ENCODE measurements around the gene GUCA2B. TPM values are rescaled to one million over a fixed set of nuclear protein-coding genes. Genes with fewer than 3 reads are reported as not detected.
A peak's percentile ranks its signal among the peaks of the same experiment; 100 is the strongest.

GUCA2B gene
- total RNA-seq, 2 donors from 2014 or later: not detected

DNA sequence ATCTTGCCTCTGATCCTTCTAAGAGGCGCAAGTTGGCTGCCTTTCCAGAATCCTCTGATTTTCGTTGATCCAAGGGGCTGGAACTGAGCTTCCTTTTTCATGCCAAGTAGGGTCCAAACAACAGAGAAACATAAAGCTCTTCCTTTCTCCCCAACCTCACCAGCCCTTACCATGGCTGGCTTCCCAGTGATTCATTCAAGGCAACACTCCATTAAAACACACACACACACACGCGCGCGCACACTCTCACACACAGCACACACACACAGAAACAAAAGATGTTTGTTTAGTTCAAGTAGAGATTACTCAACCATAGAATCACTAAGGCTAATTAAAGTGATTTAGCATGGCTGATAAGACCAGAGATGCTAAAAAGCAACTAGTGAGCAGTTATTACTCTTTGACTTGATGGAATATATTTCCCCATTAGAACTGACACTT lies 24.4 kb downstream of the GUCA2B start:
- DNase-seq: peak; percentile 44
- intact Hi-C loops (cut with DNase I): loop anchor here in 1 of 2 donors (5.0 kb wide), 1 partner anchor 155 kb away; no protein-coding TSS in a partner anchor
- peak in 1 of 2 donors; percentile 38 for ATAC-seq

DNA sequence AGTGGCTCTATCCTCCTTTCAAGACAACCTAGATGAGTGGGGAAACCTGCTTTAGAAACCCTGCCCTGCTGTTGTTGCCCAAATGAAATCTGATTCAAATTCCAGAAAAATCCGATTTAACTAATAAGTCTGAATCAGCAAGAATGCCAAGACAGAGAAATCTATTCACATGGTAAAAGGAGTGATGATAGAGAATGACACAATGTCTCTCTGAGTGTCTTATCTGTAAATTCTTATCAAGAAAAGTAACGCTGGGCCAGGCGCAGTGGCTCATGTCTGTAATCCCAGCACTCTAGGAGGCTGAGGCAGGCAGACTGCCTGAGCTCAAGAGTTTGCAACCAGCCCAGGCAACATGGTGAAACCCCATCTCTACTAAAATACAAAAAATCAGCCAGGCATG lies 25.0 kb downstream of the GUCA2B start:
- DNase-seq (no peak), ATAC-seq (peak in 1 of 2 donors; percentile 62)
- intact Hi-C loops (cut with DNase I): loop anchor here in 1 of 2 donors (5.0 kb wide), 1 partner anchor 154 kb away; no protein-coding TSS in a partner anchor

DNA sequence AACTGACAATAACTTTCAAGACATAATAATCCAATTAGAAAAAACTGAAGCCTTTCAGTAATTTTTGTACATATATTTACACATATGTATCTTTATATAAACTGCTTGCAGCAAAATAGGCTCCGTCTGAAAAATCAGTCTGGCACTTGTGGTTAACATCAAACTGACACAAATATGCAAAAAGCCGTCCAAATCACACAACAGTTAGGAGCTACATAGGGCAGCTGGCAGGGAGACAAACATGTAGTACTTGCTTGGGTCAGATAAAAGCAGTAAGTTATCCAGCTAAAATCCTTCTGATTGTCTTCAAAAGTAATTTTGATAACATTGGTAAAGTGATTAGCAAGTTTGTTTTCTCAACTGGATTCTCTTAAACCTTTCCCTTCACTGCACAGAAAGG lies 26.1 kb downstream of the GUCA2B start:
- intact Hi-C loops (cut with DNase I): loop anchor here in 1 of 2 donors (5.0 kb wide), 1 partner anchor 153 kb away; no protein-coding TSS in a partner anchor
- ATAC-seq: peak in 1 of 2 donors; percentile 35
- no peak for DNase-seq

DNA sequence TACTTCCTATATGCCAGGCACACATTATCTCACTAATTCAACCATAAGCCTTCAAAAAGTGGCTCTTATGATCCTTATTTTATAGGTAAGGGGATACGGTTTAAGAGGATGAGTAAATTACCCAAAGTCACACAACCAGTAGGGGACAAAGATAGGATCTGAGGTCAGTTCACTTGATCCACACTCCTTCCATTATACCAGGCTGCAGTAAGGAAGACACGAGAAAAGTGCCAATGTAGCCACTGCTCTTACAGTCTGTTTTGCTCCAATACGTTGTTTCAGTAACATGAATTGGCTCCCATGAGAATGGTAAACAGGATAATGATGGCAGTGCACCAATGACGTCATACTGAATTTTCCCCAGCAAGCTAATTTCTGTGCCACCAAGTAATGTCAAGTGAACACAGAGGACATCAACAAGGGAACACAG lies 26.7 kb downstream of the GUCA2B start:
- intact Hi-C loops (cut with DNase I): loop anchor here in 1 of 2 donors (5.0 kb wide), 1 partner anchor 152 kb away; no protein-coding TSS in a partner anchor
- ATAC-seq (no peak), DNase-seq (no peak)

DNA sequence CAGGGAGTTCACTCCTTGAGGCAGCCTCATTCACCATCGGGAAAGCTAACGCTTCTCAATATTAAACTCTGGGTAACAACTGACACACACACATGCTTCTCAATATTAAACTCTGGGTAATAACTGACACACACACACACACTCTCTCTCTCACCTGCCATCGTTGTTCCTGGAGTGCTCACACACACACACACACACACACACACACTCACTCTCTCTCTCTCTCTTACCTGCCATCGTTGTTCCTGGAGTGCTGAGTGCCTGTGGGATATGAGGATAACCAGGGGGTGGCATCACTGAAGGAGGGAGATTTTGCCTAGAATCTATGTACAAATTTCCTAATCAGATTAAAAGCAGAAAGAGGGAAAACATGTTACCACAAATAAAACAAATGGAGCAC lies 28.5 kb downstream of the GUCA2B start:
- DNase-seq (no peak), ATAC-seq (no peak)
- intact Hi-C loops (cut with DNase I): no loop called here

DNA sequence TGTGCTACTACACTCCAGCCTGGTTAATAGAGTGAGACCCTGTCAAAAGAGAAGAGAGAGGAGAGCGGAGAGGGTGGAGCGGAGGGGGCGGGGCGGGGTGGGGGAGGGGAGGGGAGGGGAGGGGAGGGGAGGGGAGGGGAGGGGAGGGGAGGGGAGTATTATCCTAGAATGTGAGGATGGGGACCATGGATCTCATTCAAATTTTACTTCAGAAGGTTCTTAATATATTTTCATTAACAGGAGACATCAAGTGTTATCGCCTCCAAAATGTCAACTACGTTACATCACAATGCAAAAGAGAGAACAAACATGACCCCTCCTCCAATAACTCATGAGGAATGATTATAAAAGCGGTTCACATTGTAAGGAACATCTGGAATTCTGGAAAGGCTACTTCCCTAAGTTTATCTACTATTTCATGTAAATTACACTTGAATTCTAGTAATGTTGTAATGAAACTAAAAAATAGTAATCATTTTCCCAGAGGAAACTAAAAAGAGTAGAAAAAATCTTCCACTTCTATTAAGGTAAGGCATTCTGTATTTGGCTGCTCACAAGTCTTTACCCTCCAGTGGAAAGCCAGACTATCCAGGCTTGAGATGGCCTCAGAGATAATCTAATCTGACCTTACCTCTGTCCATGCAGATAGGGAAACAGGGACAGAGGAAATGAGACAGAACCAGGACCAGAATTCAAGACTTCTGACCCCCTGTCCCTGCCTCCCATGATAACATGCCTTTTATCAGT lies 30.2 kb downstream of the GUCA2B start:
- ATAC-seq (no peak), DNase-seq (no peak)
- intact Hi-C loops (cut with DNase I): no loop called here

DNA sequence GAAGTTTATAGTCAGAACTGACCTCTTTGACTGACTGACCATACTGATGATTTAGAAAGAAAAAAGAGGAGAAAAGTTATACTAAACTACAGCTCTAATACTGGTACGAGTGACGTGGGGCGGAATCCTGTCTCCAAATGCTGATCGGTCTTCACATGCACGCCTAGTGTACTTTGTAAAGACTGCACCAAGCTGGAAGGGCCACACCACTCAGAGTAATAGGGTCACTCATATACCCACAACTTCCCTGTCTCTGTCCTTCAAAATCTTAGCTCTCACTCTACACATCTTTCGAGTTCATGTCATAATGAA lies 30.7 kb downstream of the GUCA2B start:
- intact Hi-C loops (cut with DNase I): no loop called here
- DNase-seq (no peak), ATAC-seq (no peak)

DNA sequence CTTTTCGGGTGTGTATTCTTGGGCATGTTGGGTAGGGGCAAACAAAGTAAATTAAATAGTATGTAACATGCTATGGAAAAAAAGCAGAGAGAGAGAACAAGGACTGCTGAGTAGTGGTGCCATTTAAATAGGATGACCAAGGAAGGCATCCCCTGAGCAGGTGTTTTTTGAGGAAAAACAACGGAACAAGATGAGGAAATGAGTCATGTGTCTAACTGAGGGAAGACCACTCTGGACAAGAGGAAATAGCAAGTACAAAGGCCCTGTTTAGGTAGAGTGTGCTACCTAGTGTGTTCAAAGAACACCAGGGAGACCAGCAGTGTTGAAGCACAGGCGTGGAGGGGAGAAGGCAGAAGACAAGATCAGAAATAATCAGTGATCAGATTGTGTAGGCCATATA lies 31.4 kb downstream of the GUCA2B start:
- intact Hi-C loops (cut with DNase I): no loop called here
- no peak for DNase-seq

DNA sequence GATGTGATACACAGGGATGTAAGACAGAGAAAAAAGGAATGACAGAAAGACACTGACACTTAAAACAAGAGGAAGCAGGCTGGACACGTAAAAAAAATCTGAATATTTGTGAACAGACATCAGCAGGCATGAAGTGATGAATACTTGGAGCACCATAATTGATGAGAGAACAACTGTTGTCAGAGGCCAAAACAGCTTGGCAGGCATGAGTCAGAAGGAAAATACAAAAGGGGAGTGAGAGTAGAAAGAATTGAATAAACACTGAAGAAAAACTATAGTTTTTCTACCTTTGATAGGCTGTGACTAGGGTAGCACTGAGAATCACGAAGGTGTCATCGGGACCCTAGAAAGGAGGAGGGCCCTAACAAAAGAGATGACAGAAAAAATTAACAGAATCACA lies 32.9 kb downstream of the GUCA2B start:
- ATAC-seq (no peak), DNase-seq (no peak)
- intact Hi-C loops (cut with DNase I): no loop called here

More for the DNA sequence above, 31.4 kb downstream of the GUCA2B start:
- ATAC-seq: no peak

DNA sequence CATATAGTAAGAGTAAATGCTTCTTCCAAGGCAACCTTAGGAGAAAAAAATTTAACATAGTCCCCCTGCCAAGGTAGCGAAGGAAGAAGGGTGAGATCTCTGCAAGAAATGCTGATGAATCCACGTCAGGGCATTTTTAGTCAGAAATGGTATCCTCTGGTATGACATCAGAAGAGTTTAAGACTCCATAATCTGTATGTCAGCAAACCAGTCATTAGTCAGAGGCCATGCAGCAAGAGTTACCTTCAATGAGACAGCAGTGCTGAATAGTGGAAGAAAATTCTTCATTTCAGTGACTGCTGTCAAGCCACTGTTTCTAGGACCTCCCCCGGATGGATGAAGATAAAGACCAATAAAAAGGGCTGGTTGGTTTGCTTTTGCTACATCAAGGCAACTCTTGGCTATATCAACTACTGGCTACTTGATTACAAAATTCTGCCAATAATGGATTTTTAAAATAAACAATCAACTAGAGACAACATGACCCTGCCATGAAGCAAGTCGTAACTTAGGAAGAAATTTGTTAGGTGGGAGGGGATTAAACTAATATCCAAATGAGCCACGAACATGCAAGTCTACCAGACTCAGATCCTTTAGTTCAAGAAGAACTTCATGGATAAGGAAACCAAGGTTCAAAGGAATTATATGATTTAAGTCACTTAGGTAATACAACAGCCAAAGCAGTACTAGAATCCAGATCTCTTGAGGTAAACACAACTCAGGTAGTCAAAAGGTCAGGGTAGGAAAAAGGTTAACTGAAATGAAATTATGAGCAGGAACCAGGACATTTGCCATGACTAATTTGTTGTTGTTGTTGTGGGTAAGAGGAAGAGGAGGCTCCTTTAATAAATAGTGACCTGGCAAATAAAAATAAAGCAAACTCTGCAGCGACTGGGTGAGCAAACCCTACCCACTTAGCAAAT lies 37.0 kb downstream of the GUCA2B start:
- intact Hi-C loops (cut with DNase I): no loop called here
- DNase-seq: no peak
- no peak for ATAC-seq

DNA sequence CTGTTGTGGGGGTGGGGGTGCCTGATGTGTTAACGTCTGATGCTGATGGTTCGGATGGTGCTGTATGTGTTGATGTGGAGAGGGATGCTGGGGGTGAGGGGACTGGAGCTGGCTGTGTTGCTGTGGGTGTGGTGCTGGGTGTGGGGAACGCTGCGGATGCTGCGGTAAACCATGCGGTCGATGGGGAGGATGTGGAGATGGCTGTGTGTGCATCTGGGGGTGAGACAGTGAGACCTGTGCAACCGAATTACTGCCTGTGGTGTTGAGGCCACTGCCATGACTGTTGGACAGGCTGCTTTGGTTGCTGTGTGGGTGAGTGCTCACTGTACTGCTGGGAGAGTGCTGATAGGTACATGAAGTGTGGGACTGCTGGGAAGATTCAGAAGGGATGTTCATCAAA lies 38.1 kb downstream of the GUCA2B start:
- intact Hi-C loops (cut with DNase I): no loop called here
- DNase-seq (no peak), ATAC-seq (no peak)

DNA sequence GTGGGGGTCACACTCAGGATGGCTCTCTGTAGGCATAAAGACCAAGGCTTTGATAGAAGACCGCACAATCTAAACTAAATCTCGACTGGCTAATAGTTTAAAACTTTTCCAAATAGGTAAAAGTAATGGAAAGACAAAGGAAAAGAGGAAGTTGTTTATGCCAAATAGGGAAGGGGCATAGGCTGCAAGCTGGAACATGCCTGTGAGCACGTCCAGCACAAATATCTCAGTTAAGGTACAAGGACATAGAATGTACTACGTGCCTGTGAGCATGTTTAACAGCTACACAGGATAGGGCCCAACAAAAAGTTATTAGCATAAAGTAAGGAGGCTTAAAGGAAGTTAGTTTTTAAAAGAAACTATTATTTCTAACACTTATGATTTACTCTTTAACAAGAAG lies 38.9 kb downstream of the GUCA2B start:
- ATAC-seq (no peak), DNase-seq (no peak)
- intact Hi-C loops (cut with DNase I): no loop called here

DNA sequence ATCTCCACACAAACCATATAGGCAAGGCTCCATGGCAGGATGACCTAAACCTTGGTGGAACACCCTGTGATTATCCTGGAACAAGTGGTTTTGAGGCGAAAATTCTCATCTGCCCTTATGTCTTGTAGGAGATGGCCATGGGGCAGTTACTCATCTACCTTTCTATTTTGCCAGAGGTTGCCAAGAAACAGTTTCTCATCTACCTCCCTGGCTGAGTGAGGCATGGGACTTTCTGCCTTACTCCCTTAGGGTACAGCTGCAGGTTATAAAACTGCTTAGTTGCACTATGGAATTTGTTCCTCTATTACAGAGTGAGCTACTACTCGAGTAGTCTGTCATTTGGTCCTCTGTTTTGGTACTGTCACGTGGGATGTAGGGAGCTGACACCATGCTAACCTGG lies 42.6 kb downstream of the GUCA2B start:
- intact Hi-C loops (cut with DNase I): no loop called here
- ATAC-seq: no peak
- no peak for DNase-seq

DNA sequence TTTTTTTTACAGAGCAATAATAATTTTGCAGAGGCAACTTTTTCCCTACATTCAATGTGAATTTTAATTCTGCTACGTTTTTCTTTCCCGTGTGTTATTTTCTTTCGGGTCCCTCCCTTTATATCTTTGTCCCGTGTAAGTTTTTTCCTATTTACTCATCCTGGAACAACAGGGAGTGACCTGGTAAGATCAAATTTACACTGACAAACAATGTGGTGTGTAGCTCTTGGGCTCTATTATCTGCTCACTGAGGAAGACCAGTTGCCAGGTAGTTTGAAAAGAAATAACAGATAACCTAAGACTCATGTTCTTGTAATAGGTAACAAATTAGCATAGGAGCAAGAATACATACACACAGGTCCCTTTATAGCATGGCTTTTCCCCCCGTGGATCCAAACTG lies 45.0 kb downstream of the GUCA2B start:
- ATAC-seq (no peak), DNase-seq (no peak)
- intact Hi-C loops (cut with DNase I): no loop called here

DNA sequence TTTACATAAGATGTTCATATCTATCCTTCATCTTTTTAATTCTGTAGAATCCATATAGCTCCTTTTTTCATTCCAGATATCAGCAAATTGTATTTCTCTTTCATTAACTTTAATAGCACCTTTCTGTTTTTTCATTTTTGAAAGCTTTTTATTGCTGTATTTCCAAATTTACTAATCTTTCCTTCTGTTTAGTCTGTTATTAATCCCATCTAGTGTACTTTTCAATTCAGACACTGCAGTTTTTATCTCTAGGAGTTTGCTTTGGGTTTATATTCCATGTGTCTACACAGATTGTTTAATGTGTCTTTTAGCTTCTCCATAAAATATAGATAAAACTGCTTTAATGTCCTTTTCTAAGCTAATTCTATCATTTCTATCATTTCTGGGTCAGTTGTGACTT lies 48.8 kb downstream of the GUCA2B start:
- intact Hi-C loops (cut with DNase I): no loop called here
- ATAC-seq (no peak), DNase-seq (no peak)

Other genes with a start within 250 kb of the GUCA2B start
- 1 to 10 TPM; 6.6 to 7.2 TPM for gene HIVEP3, start 234.5 kb upstream of the GUCA2B start, total RNA-seq
- gene GUCA2A, start 11.3 kb downstream of the GUCA2B start, total RNA-seq: not detected
- 10 to 100 TPM; 34.3 to 43.0 TPM for gene FOXJ3, start 181.8 kb downstream of the GUCA2B start, total RNA-seq
- 1 to 10 TPM; 6.3 to 7.9 TPM for gene RIMKLA, start 227.4 kb downstream of the GUCA2B start, total RNA-seq